K562 (cell line): ENCODE measurements around the gene DNAJB7.
"Not testable (repeated sequence)": the region's sequence is repeated elsewhere in the genome, so short reads cannot be mapped to it uniquely, and the experiment has no call there.

ENCODE experiments used
- CBFB ChIP-seq: sonication (generic); formaldehyde crosslinking; IDR thresholded peaks from 2 replicates; pipeline ENCODE4 v1.4.0; 2020; ENCODE audit warnings: mild to moderate bottlenecking, missing genetic modification reagents
- CBX1 ChIP-seq: sonication (generic); IDR thresholded peaks from 2 replicates; pipeline ENCODE4 v1.6.1; 2016; ENCODE audit warnings: antibody characterized with exemption, low read depth, mild to moderate bottlenecking
- CTCF ChIP-seq, 3 experiments: IDR thresholded peaks in 2 of 3; conservative IDR thresholded peaks in 1 of 3; 2 replicates each; pipeline ENCODE4 v1.5.1; 2011 to 2012; ENCODE audit warnings: low read length in 3 of 3, mild to moderate bottlenecking in 3 of 3, control low read depth in 2 of 3, improper control_type of control experiment in 1 of 3, inconsistent platforms in 1 of 3, low read depth in 1 of 3, mixed read lengths in 1 of 3, moderate library complexity in 1 of 3; ENCODE audit not compliant: insufficient read depth in 2 of 3
- GATA2 ChIP-seq: sonication (generic); formaldehyde crosslinking; IDR thresholded peaks from 2 replicates; pipeline ENCODE4 v1.4.0; 2020; ENCODE audit warnings: mild to moderate bottlenecking, missing genetic modification reagents
- RNF2 ChIP-seq: sonication (generic); IDR thresholded peaks from 2 replicates; pipeline ENCODE4 v1.6.1; 2016
- TBP ChIP-seq: optimal IDR thresholded peaks from 2 replicates; pipeline ENCODE3; 2011; ENCODE audit warnings: low read depth, low read length, improper control_type of control experiment
- YY1 ChIP-seq, 3 experiments: IDR thresholded peaks; 2 replicates each; pipeline ENCODE4 v1.6.1; 2011; ENCODE audit warnings: low read length in 2 of 3, mild to moderate bottlenecking in 2 of 3, moderate library complexity in 2 of 3, borderline replicate concordance in 1 of 3, control low read depth in 1 of 3, low read depth in 1 of 3; ENCODE audit not compliant: insufficient read depth in 3 of 3, insufficient replicate concordance in 2 of 3, control insufficient read depth in 1 of 3, insufficient read length in 1 of 3; ENCODE audit errors: extremely low read depth in 1 of 3
- ZSCAN29 ChIP-seq: fragments of 450-650 bp; IDR thresholded peaks from 2 replicates; pipeline ENCODE4 v1.6.1; 2017
- TF ChIP-seq, protein P1 (sequence below): sonication (generic); formaldehyde crosslinking; IDR thresholded peaks from 2 replicates; pipeline ENCODE4 v1.8.1; 2022; ENCODE audit warnings: missing genetic modification reagents
- TF ChIP-seq, protein P2 (sequence below): fragments of 250-450 bp; sonication (Bioruptor Pico); IDR thresholded peaks from 2 replicates; pipeline ENCODE4 v1.8.0; 2022; ENCODE audit warnings: moderate library complexity, mild to moderate bottlenecking, inconsistent platforms

- TF ChIP-seq ZSCAN29; GATA2 (CRISPR knock-in tag); CTCF (IDR thresholded peaks at IDR 0.05 in 2 of 3, conservative IDR thresholded peaks at IDR 0.05 in 1 of 3; ENCODE audit: insufficient read depth in 2 of 3, low read depth in 1 of 3, low read length in 3 of 3); RNF2; TBP; CBFB (CRISPR knock-in tag); YY1 (IDR thresholded peaks at IDR 0.05; ENCODE audit: borderline replicate concordance in 1 of 3, control insufficient read depth in 1 of 3, extremely low read depth in 1 of 3, insufficient read depth in 3 of 3, insufficient read length in 1 of 3, insufficient replicate concordance in 2 of 3, low read depth in 1 of 3, low read length in 2 of 3); CBX1: not testable (repeated sequence)
- TF ChIP-seq, protein P1, sequence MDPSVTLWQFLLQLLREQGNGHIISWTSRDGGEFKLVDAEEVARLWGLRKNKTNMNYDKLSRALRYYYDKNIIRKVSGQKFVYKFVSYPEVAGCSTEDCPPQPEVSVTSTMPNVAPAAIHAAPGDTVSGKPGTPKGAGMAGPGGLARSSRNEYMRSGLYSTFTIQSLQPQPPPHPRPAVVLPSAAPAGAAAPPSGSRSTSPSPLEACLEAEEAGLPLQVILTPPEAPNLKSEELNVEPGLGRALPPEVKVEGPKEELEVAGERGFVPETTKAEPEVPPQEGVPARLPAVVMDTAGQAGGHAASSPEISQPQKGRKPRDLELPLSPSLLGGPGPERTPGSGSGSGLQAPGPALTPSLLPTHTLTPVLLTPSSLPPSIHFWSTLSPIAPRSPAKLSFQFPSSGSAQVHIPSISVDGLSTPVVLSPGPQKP (CRISPR knock-in tag) = not testable (repeated sequence)
- TF ChIP-seq, protein P2, sequence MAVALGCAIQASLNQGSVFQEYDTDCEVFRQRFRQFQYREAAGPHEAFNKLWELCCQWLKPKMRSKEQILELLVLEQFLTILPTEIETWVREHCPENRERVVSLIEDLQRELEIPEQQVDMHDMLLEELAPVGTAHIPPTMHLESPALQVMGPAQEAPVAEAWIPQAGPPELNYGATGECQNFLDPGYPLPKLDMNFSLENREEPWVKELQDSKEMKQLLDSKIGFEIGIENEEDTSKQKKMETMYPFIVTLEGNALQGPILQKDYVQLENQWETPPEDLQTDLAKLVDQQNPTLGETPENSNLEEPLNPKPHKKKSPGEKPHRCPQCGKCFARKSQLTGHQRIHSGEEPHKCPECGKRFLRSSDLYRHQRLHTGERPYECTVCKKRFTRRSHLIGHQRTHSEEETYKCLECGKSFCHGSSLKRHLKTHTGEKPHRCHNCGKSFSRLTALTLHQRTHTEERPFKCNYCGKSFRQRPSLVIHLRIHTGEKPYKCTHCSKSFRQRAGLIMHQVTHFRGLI (CRISPR knock-in tag) = not testable (repeated sequence)
Observed at GRCh38 chr22:40868379-40868778, 6.5 kb upstream of the DNAJB7 start.
